Measurements from ENCODE around the gene FTCD. TPM values are rescaled to one million over a fixed set of nuclear protein-coding genes. Genes with fewer than 3 reads are reported as not detected.

Gene FTCD
- total and polyA plus RNA-seq, 2 of the 8 experiments (the other 6 are each of a cell fraction or from before 2014, with no cell fraction given), result 3.3 to 4.9 TPM

GRCh38 chr21:46150073-46150472 is 5.3 kb downstream of the FTCD start:
- CTCF ChIA-PET (ENCODE audit: partially characterized antibody), result interaction anchor here (0.8 to 1.9 kb wide), 4 partner anchors 11 to 180 kb away, joined by 3 to 7 read pairs (median 4); no protein-coding TSS in a partner anchor
- H3K36me3 ChIP-seq (ENCODE audit: control insufficient read depth in 2 of 4, insufficient read depth in 4 of 4, low read length in 3 of 4), result no peaks in the 10 kb centered on the region; a peak in 1 of 8 replicates
- DNase-seq (ENCODE audit: low read depth in 1 of 2, low spot score in 2 of 2), result no peak
- TF ChIP-seq BCL11A (IDR thresholded peaks at IDR 0.05; ENCODE audit: low read depth in 2 of 2, low read length in 2 of 2) (no peak), CBX5 (IDR thresholded peaks at IDR 0.05; ENCODE audit: low read depth, low read length) (no peak), GABPA (IDR thresholded peaks at IDR 0.05; ENCODE audit: borderline replicate concordance, insufficient read depth, low read length) (no peak), TEAD4 (IDR thresholded peaks at IDR 0.05; ENCODE audit: low read depth, low read length) (no peak), SAP30 (IDR thresholded peaks at IDR 0.05; ENCODE audit: insufficient read depth, insufficient replicate concordance, low read length) (no peak), EP300 (IDR thresholded peaks at IDR 0.05; ENCODE audit: borderline replicate concordance in 1 of 2, low read depth in 2 of 2, low read length in 2 of 2) (no peak), SIRT6 (IDR thresholded peaks at IDR 0.05; ENCODE audit: low read length) (no peak)

More at GRCh38 chr21:46150073-46150472, 5.3 kb downstream of the FTCD start:
- H3K79me2 ChIP-seq (ENCODE audit: control insufficient read depth in 1 of 2, insufficient read depth in 2 of 2, low read length in 2 of 2), result no peaks in the 10 kb centered on the region
- H4K5ac ChIP-seq (ENCODE audit: insufficient read length, low read depth, low read length), result no peak overlapping the region
- H2BK5ac ChIP-seq (ENCODE audit: low read depth, low read length), result 0 out of 2 replicates have a peak overlapping the region, but pooled peaks have one; percentile 9
- H3K9me3 ChIP-seq (ENCODE audit: insufficient read depth in 2 of 2, low read depth in 1 of 2, low read length in 1 of 2), result peaks cover 0 to 4% of the 10 kb centered on the region in 2 experiments; a peak in 1 of 4 replicates
- H3K4ac ChIP-seq (replicated peaks; ENCODE audit: insufficient read length, low read depth, low read length), result no peak overlapping the region
- no peak overlapping the region for H2BK20ac ChIP-seq (ENCODE audit: low read length)
- no peak overlapping the region for H3K4me2 ChIP-seq (ENCODE audit: insufficient read depth in 1 of 2, low read depth in 2 of 2, low read length in 2 of 2)
- peak overlapping the region; percentile 45 for H4K8ac ChIP-seq (ENCODE audit: extremely low read depth, insufficient read depth, low read length)
- H2AK5ac ChIP-seq (ENCODE audit: low read depth, low read length), result no peak overlapping the region
- no peak for FAIRE-seq
- WGBS, 2 experiments (ENCODE audit: extremely low coverage in 1 of 2, insufficient coverage in 1 of 2, insufficient read length in 1 of 2, insufficient replicate concordance in 2 of 2, low coverage in 1 of 2, low lambda C conversion rate in 2 of 2, missing lambda C conversion rate in 1 of 2), result 97% methylated on average over 11 of the region's 19 CpGs; no CpG with 5 or more reads in 1 of the 2 experiments
- H3K4me1 ChIP-seq (replicated peaks in 1 of 4; ENCODE audit: control insufficient read depth in 3 of 4, insufficient read depth in 4 of 4, low read length in 3 of 4), result peaks cover 0 to 24% (median 15%) of the 10 kb centered on the region in 4 experiments; a peak in 5 of 7 replicates
- no peak overlapping the region for H2AFZ ChIP-seq (ENCODE audit: low read length)
- H2BK120ac ChIP-seq (replicated peaks; ENCODE audit: low read depth, low read length), result no peak overlapping the region
- H3K23me2 ChIP-seq (ENCODE audit: low read depth, low read length), result no peaks in the 10 kb centered on the region
- 0 out of 2 replicates have a peak overlapping the region, but pooled peaks have one; percentile 8 for H2BK15ac ChIP-seq (ENCODE audit: low read length)
- peak overlapping the region; percentile 81 for H4K91ac ChIP-seq (replicated peaks; ENCODE audit: insufficient read length, low read length)
- H3K79me1 ChIP-seq (ENCODE audit: low read depth, low read length), result no peaks in the 10 kb centered on the region
- POLR2A ChIA-PET (ENCODE audit: partially characterized antibody), result interaction anchor here (3.5 kb wide), 1 partner anchor 8 kb away, joined by 12 read pairs; no protein-coding TSS in a partner anchor
- no peaks in the 10 kb centered on the region for H3K27me3 ChIP-seq (replicated peaks in 1 of 4; ENCODE audit: control insufficient read depth in 3 of 4, extremely low read depth in 1 of 4, insufficient read depth in 3 of 4, low read length in 3 of 4)
- no peak overlapping the region for H3K14ac ChIP-seq (ENCODE audit: insufficient read length)
- no peak overlapping the region for H3K56ac ChIP-seq (replicated peaks; ENCODE audit: insufficient read length, low read depth, low read length)
- no peak overlapping the region; the same call in 1 of the 2 replicates for H3K18ac ChIP-seq (ENCODE audit: extremely low read depth, low read length)
- no peak overlapping the region for H3K23ac ChIP-seq (ENCODE audit: insufficient read length)
- H2BK12ac ChIP-seq (ENCODE audit: low read depth, low read length), result 0 out of 2 replicates have a peak overlapping the region, but pooled peaks have one; percentile 33
- H3K9ac ChIP-seq (replicated peaks in 1 of 4; ENCODE audit: extremely low read depth in 1 of 4, low read depth in 3 of 4, low read length in 3 of 4), result no peak overlapping the region
- no peaks in the 10 kb centered on the region for H4K20me1 ChIP-seq (replicated peaks in 1 of 2; ENCODE audit: control insufficient read depth in 1 of 2, insufficient read depth in 2 of 2, low read length in 2 of 2)
- H3K27ac ChIP-seq (ENCODE audit: low read depth, low read length), result no peak overlapping the region
- no peak overlapping the region for H3K4me3 ChIP-seq (ENCODE audit: extremely low read depth in 1 of 4, insufficient read depth in 2 of 4, low read depth in 3 of 4, low read length in 4 of 4)

Measured in H1 (cell line).